ENCODE measurements around the gene ESYT3.
"Not testable (repeated sequence)": the region's sequence is repeated elsewhere in the genome, so short reads cannot be mapped to it uniquely, and the experiment has no call there.

The ESYT3 gene

GRCh38 chr3:138511945-138512344 lies 77.5 kb downstream of the ESYT3 start:
- Histone ChIP-seq H3K36me3 (ENCODE audit: control insufficient read depth in 2 of 2, insufficient read depth in 1 of 2, low read length in 2 of 2) (peaks cover 0 to 3% of the 10 kb centered on the region in 2 experiments; a peak in 1 of 3 replicates), H3K27ac (ENCODE audit: extremely low read depth, low read depth, low read length) (no peak overlapping the region), H3K9me3 (ENCODE audit: control insufficient read depth, insufficient read depth, low read depth, low read length) (no peaks in the 10 kb centered on the region), H3K4me1 (ENCODE audit: control insufficient read depth, insufficient read depth, low read length) (no peaks in the 10 kb centered on the region), H3K4me3 (ENCODE audit: low read depth, low read length) (no peak overlapping the region)
- no peak for TF ChIP-seq ZNF501 (tag by site-specific recombination; IDR thresholded peaks at IDR 0.05)
- TF ChIP-seq ZNF704 (tag by site-specific recombination; IDR thresholded peaks at IDR 0.05), result no peak
- TF ChIP-seq ZBTB26 (tag by site-specific recombination; optimal IDR thresholded peaks at IDR 0.05), result no peak
- TF ChIP-seq KLF17 (tag by site-specific recombination; IDR thresholded peaks at IDR 0.05), result no peak
- TF ChIP-seq ZNF324 (tag by site-specific recombination; IDR thresholded peaks at IDR 0.05), result no peak
- no peak for TF ChIP-seq ZSCAN4 (tag by site-specific recombination; IDR thresholded peaks at IDR 0.05)
- TF ChIP-seq ZNF18 (tag by site-specific recombination; IDR thresholded peaks at IDR 0.05), result no peak
- TF ChIP-seq TRIM28 (IDR thresholded peaks at IDR 0.05; ENCODE audit: borderline replicate concordance, low read length), result no peak
- no peak for TF ChIP-seq ZNF776 (tag by site-specific recombination; IDR thresholded peaks at IDR 0.05; ENCODE audit: borderline replicate concordance)
- TF ChIP-seq ZNF155 (tag by site-specific recombination; IDR thresholded peaks at IDR 0.05), result no peak
- TF ChIP-seq REPIN1 (tag by site-specific recombination; IDR thresholded peaks at IDR 0.05; ENCODE audit: low read depth), result no peak
- no peak for TF ChIP-seq SP7 (tag by site-specific recombination; IDR thresholded peaks at IDR 0.05)
- no peak for TF ChIP-seq ZNF664 (tag by site-specific recombination; IDR thresholded peaks at IDR 0.05)
- no peak for TF ChIP-seq ZNF624 (tag by site-specific recombination; IDR thresholded peaks at IDR 0.05)
- TF ChIP-seq ZXDB (tag by site-specific recombination; IDR thresholded peaks at IDR 0.05), result no peak
- TF ChIP-seq ZBTB20 (tag by site-specific recombination; IDR thresholded peaks at IDR 0.05), result no peak
- POLR2A ChIA-PET, result no interaction called here
- CTCF ChIA-PET, result interaction anchor here (0.6 kb wide), 1 partner anchor 325 kb away, joined by 3 read pairs; no protein-coding TSS in a partner anchor

- CTCF ChIA-PET, result no interaction called here
- POLR2A ChIA-PET, result no interaction called here
- no peak for TF ChIP-seq ZNF175 (tag by site-specific recombination; IDR thresholded peaks at IDR 0.05)
- no peak for TF ChIP-seq ZFHX2 (tag by site-specific recombination; conservative IDR thresholded peaks at IDR 0.05)
Measured at GRCh38 chr3:138513090-138513843, 78.9 kb downstream of the ESYT3 start.

GRCh38 chr3:138521445-138521844 lies 87.0 kb downstream of the ESYT3 start:
- H3K36me3 ChIP-seq (ENCODE audit: control insufficient read depth in 2 of 2, insufficient read depth in 1 of 2, low read length in 2 of 2); CTCF ChIA-PET; POLR2A ChIA-PET; H3K4me1 ChIP-seq (ENCODE audit: control insufficient read depth, insufficient read depth, low read length); H3K9me3 ChIP-seq (ENCODE audit: control insufficient read depth, insufficient read depth, low read depth, low read length); H3K4me3 ChIP-seq (ENCODE audit: low read depth, low read length); H3K27ac ChIP-seq (ENCODE audit: extremely low read depth, low read depth, low read length): not testable (repeated sequence)

More at GRCh38 chr3:138513090-138513843, 78.9 kb downstream of the ESYT3 start:
- no peaks in the 10 kb centered on the region for H3K9me3 ChIP-seq (ENCODE audit: control insufficient read depth, insufficient read depth, low read depth, low read length)
- no peaks in the 10 kb centered on the region for H3K4me1 ChIP-seq (ENCODE audit: control insufficient read depth, insufficient read depth, low read length)
- no peak overlapping the region for H3K27ac ChIP-seq (ENCODE audit: extremely low read depth, low read depth, low read length)
- no peak overlapping the region for H3K4me3 ChIP-seq (ENCODE audit: low read depth, low read length)
- H3K36me3 ChIP-seq (ENCODE audit: control insufficient read depth in 2 of 2, insufficient read depth in 1 of 2, low read length in 2 of 2), result peaks cover 0 to 5% of the 10 kb centered on the region in 2 experiments; a peak in 1 of 3 replicates
